Immature natural killer cell (primary cell): ENCODE data around the gene FGF12. TPM values are rescaled to one million over a fixed set of nuclear protein-coding genes. Genes with fewer than 3 reads are reported as not detected.

ENCODE experiments used
- DNase-seq, 3 donors: peaks; one replicate each; pipeline ENCODE4 v3.0.0; 2022; ENCODE audit warnings: mixed read lengths in 1 of 3
- H3K27ac Mint-ChIP-seq, 6 donors: one replicate each; pipeline ENCODE4 v1.8.0; 2020; ENCODE audit warnings: mixed read lengths in 6 of 6, mild to moderate bottlenecking in 5 of 6, inconsistent platforms in 4 of 6, moderate library complexity in 3 of 6
- H3K27me3 Mint-ChIP-seq, 3 donors: one replicate each; pipeline ENCODE4 v1.8.0; 2020 to 2021; ENCODE audit warnings: low read depth in 3 of 3, mild to moderate bottlenecking in 3 of 3, mixed read lengths in 3 of 3, moderate library complexity in 3 of 3, inconsistent platforms in 1 of 3
- H3K36me3 Mint-ChIP-seq, 3 donors: one replicate each; pipeline ENCODE4 v1.8.0; 2020; ENCODE audit warnings: mixed read lengths in 3 of 3, inconsistent platforms in 2 of 3, mild to moderate bottlenecking in 2 of 3
- H3K4me1 Mint-ChIP-seq, 2 donors: one replicate each; pipeline ENCODE4 v1.8.0; 2020; ENCODE audit warnings: inconsistent platforms in 2 of 2, mild to moderate bottlenecking in 2 of 2, mixed read lengths in 2 of 2, moderate library complexity in 1 of 2
- H3K4me3 Mint-ChIP-seq, 5 donors: one replicate each; pipeline ENCODE4 v1.8.0; 2020; ENCODE audit warnings: mild to moderate bottlenecking in 5 of 5, mixed read lengths in 5 of 5, inconsistent platforms in 3 of 5, moderate library complexity in 3 of 5
- H3K9me3 Mint-ChIP-seq, 6 donors: one replicate each; pipeline ENCODE4 v1.8.0; 2020; ENCODE audit warnings: mild to moderate bottlenecking in 6 of 6, mixed read lengths in 6 of 6, inconsistent platforms in 4 of 6, moderate library complexity in 3 of 6
- polyA plus RNA-seq, 3 donors: library from polyadenylated mRNA; unstranded; fragments of 300-500 nt; fragmentation: Illumina TruSeq; gene quantifications; one replicate each; pipeline ENCODE4 v1.2.3, GENCODE V29; 2021

Gene FGF12
- polyA plus RNA-seq, 3 donors from 2014 or later, result not detected

DNA sequence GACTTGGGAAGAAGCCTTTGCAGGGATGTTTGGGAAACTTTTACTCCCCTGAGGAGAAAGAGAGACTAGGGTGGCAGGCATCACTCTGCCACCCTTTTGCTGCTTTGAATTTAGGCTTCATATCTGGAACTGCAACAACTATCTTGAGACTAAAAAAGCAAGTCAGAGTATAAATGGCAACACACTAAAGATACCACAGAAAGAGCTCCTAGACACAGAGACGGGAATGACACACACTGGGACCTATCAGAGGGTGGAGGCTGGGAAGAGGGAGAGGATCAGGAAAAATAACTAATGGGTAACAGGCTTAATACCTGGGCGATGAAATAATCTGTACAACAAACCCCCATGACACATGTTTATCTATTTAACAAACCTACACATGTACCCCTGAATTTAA is 237.8 kb downstream of the FGF12 start:
- H3K27me3 Mint-ChIP-seq, result no peaks in the 10 kb centered on the region
- H3K4me3 Mint-ChIP-seq, result no peak overlapping the region
- H3K9me3 Mint-ChIP-seq, result peaks cover 0 to 6% (median 4%) of the 10 kb centered on the region in 6 donors
- no peaks in the 10 kb centered on the region for H3K4me1 Mint-ChIP-seq
- H3K36me3 Mint-ChIP-seq, result no peaks in the 10 kb centered on the region
- DNase-seq, result no peak
- no peak overlapping the region for H3K27ac Mint-ChIP-seq

DNA sequence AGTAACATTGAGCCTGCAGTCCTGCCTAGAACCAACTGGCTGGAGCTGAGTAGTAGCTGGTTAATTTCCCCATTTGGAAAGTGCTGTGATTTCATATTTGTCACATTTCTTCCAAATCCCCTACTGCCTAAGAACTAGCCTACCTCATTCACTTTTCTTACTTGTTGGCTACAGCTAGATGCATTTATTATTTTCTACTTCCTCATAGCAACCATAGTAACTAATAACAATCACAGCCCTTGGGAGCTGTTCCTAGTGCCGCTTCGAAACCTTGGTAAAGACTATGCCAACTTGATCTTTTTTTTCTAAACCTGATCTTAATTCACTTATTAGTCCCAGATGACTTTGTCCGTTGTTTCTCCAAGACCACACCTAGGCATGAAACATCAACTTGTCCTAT is 240.3 kb downstream of the FGF12 start:
- H3K27ac Mint-ChIP-seq, result no peak overlapping the region
- DNase-seq, result no peak
- H3K4me1 Mint-ChIP-seq, result no peaks in the 10 kb centered on the region
- H3K4me3 Mint-ChIP-seq, result no peak overlapping the region
- H3K27me3 Mint-ChIP-seq, result peaks cover 0 to 2% (median 0%) of the 10 kb centered on the region in 3 donors
- H3K9me3 Mint-ChIP-seq, result peaks cover 0 to 6% (median 2%) of the 10 kb centered on the region in 6 donors
- no peaks in the 10 kb centered on the region for H3K36me3 Mint-ChIP-seq

DNA sequence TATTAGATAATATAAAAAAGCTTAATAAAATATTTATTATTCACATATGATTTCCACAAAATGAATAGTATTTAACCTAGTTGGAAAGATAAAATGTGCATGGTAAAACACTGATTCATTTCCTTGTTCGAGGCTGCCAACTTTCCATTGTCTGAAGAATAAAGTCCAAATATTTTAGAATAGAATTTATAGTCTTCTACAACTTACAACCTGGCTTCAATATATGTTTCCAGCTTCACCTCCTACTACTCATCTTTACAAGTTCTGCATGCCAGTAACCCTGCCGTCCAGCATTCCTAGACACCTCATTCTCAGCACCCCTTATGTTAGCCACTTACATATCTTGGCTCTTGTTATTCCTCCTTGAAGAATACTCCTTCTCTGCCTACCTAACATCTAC is 244.5 kb downstream of the FGF12 start:
- Mint-ChIP-seq H3K4me1 (no peaks in the 10 kb centered on the region), H3K27me3 (peaks cover 0 to 3% (median 0%) of the 10 kb centered on the region in 3 donors), H3K4me3 (no peak overlapping the region), H3K9me3 (peaks cover 0 to 6% (median 0%) of the 10 kb centered on the region in 6 donors), H3K27ac (no peak overlapping the region), H3K36me3 (no peaks in the 10 kb centered on the region)
- DNase-seq, result no peak

DNA sequence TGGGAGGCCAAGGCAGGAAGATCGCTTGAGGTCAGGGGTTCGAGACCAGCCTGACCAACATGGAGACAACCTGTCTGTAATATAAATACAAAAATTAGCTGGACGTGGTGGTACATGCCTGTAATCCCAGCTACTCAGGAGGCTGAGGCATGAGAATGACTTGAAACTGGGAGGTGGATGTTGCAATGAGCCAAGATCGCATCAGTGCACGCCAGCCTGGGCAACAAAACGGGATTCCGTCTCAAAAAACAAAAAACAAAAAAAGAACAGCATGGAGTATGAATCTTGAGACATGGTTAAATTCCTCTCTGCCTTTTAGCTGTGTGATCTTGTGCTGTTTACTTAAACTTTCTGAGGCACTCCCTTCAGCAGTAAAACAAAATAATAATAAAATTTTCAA is 244.9 kb downstream of the FGF12 start:
- no peak for DNase-seq
- Mint-ChIP-seq H3K4me1 (no peaks in the 10 kb centered on the region), H3K9me3 (peaks cover 0 to 6% (median 0%) of the 10 kb centered on the region in 6 donors), H3K36me3 (no peaks in the 10 kb centered on the region), H3K27ac (no peak overlapping the region), H3K4me3 (no peak overlapping the region), H3K27me3 (peaks cover 0 to 3% (median 0%) of the 10 kb centered on the region in 3 donors)

DNA sequence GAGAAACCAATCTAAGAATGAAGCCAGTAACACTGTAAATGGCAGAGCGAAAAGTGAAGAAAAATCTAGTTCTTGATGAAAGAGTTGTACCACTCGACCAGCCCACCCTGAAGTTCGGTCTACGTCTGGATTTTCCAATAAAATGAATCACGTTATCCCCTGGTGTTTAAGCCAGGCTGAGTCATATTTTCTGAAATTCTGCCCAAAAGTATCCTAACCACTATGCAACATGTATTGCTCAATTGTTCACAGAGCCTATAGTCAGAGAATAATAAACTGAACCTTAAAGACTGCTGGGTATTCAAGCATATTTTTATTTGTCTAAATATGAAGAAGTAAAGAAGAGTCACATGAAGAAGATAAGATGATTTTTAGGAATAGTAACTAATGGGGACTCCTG is 245.7 kb downstream of the FGF12 start:
- H3K27me3 Mint-ChIP-seq, result peaks cover 0 to 3% (median 0%) of the 10 kb centered on the region in 3 donors
- H3K4me3 Mint-ChIP-seq, result no peak overlapping the region
- H3K36me3 Mint-ChIP-seq, result no peaks in the 10 kb centered on the region
- no peak for DNase-seq
- H3K9me3 Mint-ChIP-seq, result peaks cover 0 to 6% (median 0%) of the 10 kb centered on the region in 6 donors
- H3K4me1 Mint-ChIP-seq, result no peaks in the 10 kb centered on the region
- no peak overlapping the region for H3K27ac Mint-ChIP-seq

DNA sequence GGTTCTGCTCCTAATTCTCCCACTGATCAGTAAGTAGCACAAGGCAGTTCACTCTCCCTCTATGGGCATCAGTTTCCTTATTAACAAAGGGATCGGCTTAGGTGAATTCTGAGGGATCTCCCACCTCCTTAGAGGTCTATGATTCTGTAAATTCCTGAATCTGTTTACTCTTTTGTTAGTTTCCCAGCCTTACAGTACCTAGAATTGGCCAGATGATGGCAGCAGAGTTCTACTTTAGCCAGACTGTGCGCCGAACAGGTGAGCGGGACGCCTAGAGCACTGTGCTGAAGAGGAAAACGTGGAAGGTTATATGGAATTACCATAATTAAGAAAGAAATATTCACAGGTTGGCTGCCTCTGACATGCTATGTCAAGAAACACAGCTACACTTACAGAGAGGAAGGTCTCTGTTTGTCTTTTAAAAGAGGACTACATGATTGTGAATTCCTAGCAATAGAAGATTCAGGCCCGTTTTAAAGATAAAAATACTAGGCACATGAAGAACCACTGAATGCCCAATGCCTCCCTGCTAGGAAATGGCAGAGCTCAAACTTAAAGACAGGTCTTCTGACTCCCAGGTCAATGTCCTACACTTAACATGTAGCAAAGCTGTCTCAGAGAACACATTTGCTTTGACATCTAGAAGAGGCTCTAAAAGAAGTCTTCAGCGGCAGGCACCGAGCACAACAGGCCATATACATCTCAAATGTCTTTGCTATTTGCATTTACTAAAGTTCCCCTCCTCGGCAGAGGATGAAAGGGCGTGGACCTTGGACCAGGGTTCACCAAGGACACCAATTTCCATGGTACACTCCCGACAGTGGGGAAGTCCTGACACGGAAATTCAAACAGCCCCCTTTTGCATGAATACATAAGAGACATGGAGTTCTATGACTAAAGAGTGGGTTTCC is 259.9 kb downstream of the FGF12 start:
- no peaks in the 10 kb centered on the region for H3K4me1 Mint-ChIP-seq
- H3K27me3 Mint-ChIP-seq, result peaks cover 0 to 4% (median 0%) of the 10 kb centered on the region in 3 donors
- peak in 2 of 3 donors; percentile 5 to 7 for DNase-seq
- H3K9me3 Mint-ChIP-seq, result no peaks in the 10 kb centered on the region
- no peak overlapping the region for H3K27ac Mint-ChIP-seq
- H3K4me3 Mint-ChIP-seq, result no peak overlapping the region
- H3K36me3 Mint-ChIP-seq, result no peaks in the 10 kb centered on the region

DNA sequence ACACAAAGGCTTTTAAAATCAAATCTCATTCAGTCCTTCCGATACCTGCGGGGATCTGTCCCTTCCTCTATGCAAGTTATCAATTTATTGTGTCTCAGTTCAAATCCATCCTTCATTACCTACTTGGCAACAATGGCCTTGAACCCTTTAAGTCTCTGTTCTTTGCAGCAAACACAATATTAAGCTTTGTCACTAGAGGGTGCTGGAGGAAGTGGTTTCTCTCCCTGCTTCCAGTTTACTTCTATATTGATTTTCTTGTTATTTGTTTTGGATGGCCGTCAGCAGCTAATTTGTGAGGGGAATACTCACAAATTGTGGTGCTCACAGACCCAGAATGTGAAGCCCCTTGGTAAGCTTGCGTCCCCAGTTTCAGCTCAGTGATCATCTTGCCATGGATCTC is 278.3 kb downstream of the FGF12 start:
- Mint-ChIP-seq H3K9me3 (peaks cover 0 to 6% (median 1%) of the 10 kb centered on the region in 6 donors), H3K27me3 (peaks cover 0 to 3% (median 2%) of the 10 kb centered on the region in 3 donors), H3K27ac (no peak overlapping the region), H3K4me1 (no peaks in the 10 kb centered on the region), H3K4me3 (no peak overlapping the region), H3K36me3 (no peaks in the 10 kb centered on the region)
- DNase-seq, result no peak

DNA sequence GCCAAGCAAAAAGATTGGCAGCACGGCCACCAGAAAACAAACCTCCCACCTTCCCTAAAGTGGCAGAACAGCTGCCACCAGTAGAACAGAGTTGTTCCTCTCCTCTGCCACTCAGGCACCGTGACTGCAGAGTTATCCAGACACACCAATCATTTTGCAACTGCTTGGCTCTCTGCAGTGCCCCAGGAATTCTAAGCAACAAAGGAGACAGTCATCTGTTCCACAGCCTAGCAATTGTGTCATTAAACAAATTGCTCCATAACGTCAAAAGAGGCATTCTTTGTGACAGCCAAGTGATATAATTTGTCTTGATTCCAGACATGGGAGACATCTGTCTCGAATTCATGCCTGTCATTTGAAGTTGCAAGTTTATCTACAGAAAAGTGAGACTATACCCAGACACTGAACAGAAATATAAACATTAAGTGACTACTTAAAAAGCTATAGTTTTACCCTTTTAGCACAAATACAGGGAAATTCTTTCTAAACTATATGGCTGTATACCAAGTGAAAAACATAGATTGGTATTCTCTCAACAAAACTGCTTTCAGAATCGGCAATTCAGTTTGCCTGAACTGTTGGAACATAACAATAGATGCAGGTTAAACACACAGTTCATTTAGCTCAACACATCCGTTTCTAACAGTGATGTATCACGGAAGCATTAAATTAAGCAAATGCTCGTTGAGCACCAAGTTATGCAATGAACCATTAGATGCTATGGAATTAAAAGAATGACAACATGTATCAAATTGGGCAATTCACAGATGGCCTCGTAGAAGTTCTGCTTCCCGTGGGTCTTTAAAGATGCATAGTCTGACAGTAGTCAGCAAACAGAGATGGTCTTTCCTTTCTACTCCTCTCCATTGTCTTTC is 281.3 kb downstream of the FGF12 start:
- Mint-ChIP-seq H3K9me3 (peaks cover 0 to 6% (median 1%) of the 10 kb centered on the region in 6 donors), H3K4me3 (no peak overlapping the region), H3K27ac (no peak overlapping the region), H3K4me1 (no peaks in the 10 kb centered on the region), H3K27me3 (peaks cover 0 to 5% (median 3%) of the 10 kb centered on the region in 3 donors), H3K36me3 (no peaks in the 10 kb centered on the region)
- no peak for DNase-seq

DNA sequence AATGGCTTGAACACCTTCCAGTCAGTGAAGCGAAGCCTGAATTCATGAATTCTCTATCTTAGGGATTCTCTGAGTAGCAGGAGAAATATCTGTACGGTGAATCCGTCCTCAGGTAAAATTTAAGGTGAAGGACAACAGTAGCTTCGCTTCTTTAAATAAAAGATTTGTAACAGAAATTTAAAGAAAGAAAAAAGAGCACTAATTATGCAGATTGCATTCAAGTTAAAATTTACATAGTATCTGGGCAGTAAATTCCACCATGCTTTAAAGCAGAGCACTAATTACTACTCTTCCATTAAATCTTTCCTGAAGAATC is 282.6 kb downstream of the FGF12 start:
- Mint-ChIP-seq H3K27ac (no peak overlapping the region), H3K9me3 (peaks cover 0 to 6% (median 1%) of the 10 kb centered on the region in 6 donors), H3K4me3 (no peak overlapping the region), H3K27me3 (peaks cover 0 to 6% (median 3%) of the 10 kb centered on the region in 3 donors), H3K4me1 (no peaks in the 10 kb centered on the region), H3K36me3 (no peaks in the 10 kb centered on the region)
- DNase-seq, result no peak

DNA sequence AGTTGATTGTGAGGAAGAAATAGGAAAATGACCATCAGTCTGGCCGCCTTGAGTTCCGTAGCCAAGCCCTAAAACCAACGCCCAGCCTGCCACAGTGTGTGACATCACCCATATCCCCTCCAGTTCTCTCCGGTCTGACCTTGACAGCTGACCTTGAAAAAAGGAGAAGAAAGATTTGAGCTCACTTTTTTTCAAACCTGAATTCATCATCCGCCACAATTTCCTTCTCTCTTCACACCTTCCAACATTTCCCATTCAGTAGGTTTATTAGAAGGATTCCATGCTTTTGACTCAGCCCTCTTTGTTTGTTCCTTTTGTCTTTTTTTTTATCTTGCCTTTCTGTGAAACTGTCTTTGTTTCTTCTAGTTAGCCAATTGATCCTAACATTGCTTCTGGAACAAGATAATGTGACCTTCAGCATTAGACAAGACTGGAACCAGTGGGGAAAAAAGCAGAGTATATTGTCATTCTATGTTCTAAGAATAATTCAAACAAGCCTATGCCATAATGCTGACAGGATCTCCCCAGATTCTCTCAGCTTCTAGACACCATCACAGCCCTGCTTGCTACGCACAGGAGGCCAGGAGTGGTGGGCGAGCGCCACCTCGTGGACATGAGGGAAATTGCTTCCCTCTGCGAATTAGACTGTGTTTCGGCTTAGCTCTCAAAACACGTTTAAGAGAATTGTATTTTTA is 283.1 kb downstream of the FGF12 start:
- no peak overlapping the region for H3K4me3 Mint-ChIP-seq
- H3K36me3 Mint-ChIP-seq, result no peaks in the 10 kb centered on the region
- peaks cover 0 to 6% (median 1%) of the 10 kb centered on the region in 6 donors for H3K9me3 Mint-ChIP-seq
- no peak overlapping the region for H3K27ac Mint-ChIP-seq
- H3K4me1 Mint-ChIP-seq, result no peaks in the 10 kb centered on the region
- peak in 2 of 3 donors; percentile 4 to 10 for DNase-seq
- H3K27me3 Mint-ChIP-seq, result peaks cover 0 to 5% (median 3%) of the 10 kb centered on the region in 3 donors

DNA sequence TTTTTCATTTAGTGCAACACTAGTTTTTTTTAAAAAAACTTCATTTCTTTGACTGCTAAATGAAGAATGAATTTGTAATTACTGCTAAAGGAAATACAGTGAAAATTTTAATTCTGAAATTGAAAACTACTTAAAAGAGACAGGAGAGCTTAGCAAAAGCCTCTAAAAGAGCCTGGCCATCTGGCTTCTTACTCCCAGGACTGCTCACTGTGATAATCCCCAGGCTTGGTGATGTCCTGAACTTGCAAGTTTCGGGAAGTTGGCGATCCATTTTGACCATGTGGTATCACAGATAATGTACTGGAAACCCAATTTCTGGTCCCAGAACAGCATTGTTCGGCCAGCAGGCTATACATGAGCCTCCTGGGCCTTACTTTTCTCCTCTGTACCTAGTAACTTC is 292.1 kb downstream of the FGF12 start:
- Mint-ChIP-seq H3K27me3 (peaks cover 0 to 4% (median 2%) of the 10 kb centered on the region in 3 donors), H3K4me1 (no peaks in the 10 kb centered on the region), H3K9me3 (peaks cover 0 to 7% (median 3%) of the 10 kb centered on the region in 6 donors)

DNA sequence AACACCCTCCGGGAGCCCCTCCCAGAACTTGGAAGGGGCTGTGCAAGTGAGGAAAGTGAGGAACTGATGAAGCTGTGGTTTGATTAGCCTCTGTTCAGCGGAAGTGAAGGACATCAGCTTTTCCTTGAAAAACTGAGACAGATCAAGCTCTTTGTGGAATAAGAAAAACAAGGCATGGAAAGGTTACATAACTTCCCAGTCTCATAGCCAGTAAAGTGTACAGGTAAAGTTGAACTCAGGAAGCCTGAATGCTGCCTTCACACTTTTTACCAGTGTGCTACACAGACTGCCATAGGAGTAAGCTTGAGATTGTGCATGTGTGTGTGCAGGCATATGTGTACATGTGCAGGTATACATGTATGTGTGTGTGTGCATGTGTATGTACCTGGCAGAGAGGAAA is 293.2 kb downstream of the FGF12 start:
- Mint-ChIP-seq H3K9me3 (peaks cover 0 to 7% (median 3%) of the 10 kb centered on the region in 6 donors), H3K36me3 (no peaks in the 10 kb centered on the region), H3K27me3 (peaks cover 0 to 3% (median 2%) of the 10 kb centered on the region in 3 donors), H3K4me3 (no peak overlapping the region), H3K27ac (no peak overlapping the region), H3K4me1 (no peaks in the 10 kb centered on the region)
- DNase-seq, result no peak

More for the DNA sequence above, 292.1 kb downstream of the FGF12 start:
- H3K27ac Mint-ChIP-seq, result no peak overlapping the region
- H3K36me3 Mint-ChIP-seq, result no peaks in the 10 kb centered on the region
- DNase-seq, result no peak
- no peak overlapping the region for H3K4me3 Mint-ChIP-seq

DNA sequence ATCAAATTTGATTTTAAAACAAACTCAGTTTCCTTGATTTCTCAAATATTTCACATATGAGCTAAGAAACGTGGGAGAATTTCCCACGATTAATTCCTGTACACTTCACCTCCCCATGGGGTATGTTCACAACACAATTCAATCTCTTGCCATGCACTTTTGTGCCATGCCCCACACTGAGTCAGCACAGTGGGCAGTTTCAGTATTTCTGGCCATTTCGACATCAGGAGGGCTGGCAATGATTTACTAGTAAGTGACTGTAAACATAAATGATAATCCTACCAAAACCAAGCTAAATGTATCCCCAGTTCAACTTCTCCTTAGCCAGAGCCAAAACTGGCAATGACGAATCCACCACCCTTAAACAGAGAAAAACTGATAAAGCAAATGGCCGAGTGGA is 293.6 kb downstream of the FGF12 start:
- no peak overlapping the region for H3K4me3 Mint-ChIP-seq
- H3K4me1 Mint-ChIP-seq, result no peaks in the 10 kb centered on the region
- peaks cover 0 to 7% (median 3%) of the 10 kb centered on the region in 6 donors for H3K9me3 Mint-ChIP-seq
- H3K27ac Mint-ChIP-seq, result no peak overlapping the region
- DNase-seq, result no peak
- no peaks in the 10 kb centered on the region for H3K36me3 Mint-ChIP-seq
- H3K27me3 Mint-ChIP-seq, result peaks cover 0 to 3% (median 2%) of the 10 kb centered on the region in 3 donors
